Mucosa of descending colon (tissue), 3 donors: ENCODE data around the gene OSBPL5. TPM values are rescaled to one million over a fixed set of nuclear protein-coding genes. Genes with fewer than 3 reads are reported as not detected.

ENCODE experiments used
- ATAC-seq: fragments of 200-7000 bp; cut with Tn5 transposase; one replicate; pipeline ENCODE4 v1.9.1; 2020; ENCODE audit warnings: mild to moderate bottlenecking, moderate library complexity
- DNase-seq, 3 donors: peaks; one replicate each; pipeline ENCODE4 v3.0.0-alpha.2; 2020
- H3K36me3 ChIP-seq: fragments of 200-600 bp; one replicate; pipeline ENCODE4 v1.8.0; 2021; ENCODE audit warnings: low read depth, mild to moderate bottlenecking
- H3K4me1 ChIP-seq: fragments of 200-600 bp; one replicate; pipeline ENCODE4 v1.8.0; 2021; ENCODE audit warnings: low read depth, mild to moderate bottlenecking
- H3K4me3 ChIP-seq: fragments of 200-600 bp; one replicate; pipeline ENCODE4 v1.8.0; 2021; ENCODE audit warnings: mild to moderate bottlenecking
- H3K9me3 ChIP-seq: fragments of 200-600 bp; one replicate; pipeline ENCODE4 v1.8.0; 2021; ENCODE audit warnings: mild to moderate bottlenecking
- CTCF ChIP-seq: fragments of 200-600 bp; IDR thresholded peaks from one replicate; pipeline ENCODE4 v1.8.0; 2022; ENCODE audit warnings: antibody characterized with exemption, mild to moderate bottlenecking
- intact Hi-C, 2 donors: fragments of 100-400 bp; cut with DNase I in 1 of 2; cut with micrococcal nuclease in 1 of 2; formaldehyde crosslinking; loops; one replicate each; pipeline versions ENCODE4 v1.11.0 to v1.11.1; 2022; cut with DNase I, micrococcal nuclease
- total RNA-seq, 3 donors: library from RNA; stranded (reverse); fragmentation: NEBNext Ultra II Directional in 2 of 3; extraction: Animal tissue kit (Norgen Biotek cat#: 25700) in 2 of 3; gene quantifications; one replicate each; pipeline versions ENCODE4 v1.2.1 to v1.2.4, GENCODE V29; 2021 to 2023
- donor health status: DM: no; HTN: no; CAD: no; lungs with moderate emphysema.
- donor health status: DM: no; HTN: no; CAD: no.
- donor health status: DM: no; HTN: yes; CAD: no.

Gene OSBPL5
- total RNA-seq, 3 donors from 2014 or later = 43.6 to 64.1 (median 52.4) TPM

- DNase-seq (peak in 1 of 3 donors; percentile 29), ATAC-seq (no peak)
- Histone ChIP-seq H3K4me1 (no peaks in the 10 kb centered on the region), H3K4me3 (no peak overlapping the region), H3K9me3 (no peaks in the 10 kb centered on the region), H3K36me3 (no peaks in the 10 kb centered on the region)
- no peak for TF ChIP-seq CTCF
- intact Hi-C loops = no loop called here
Observed at GRCh38 chr11:3202759-3203158, 37.6 kb upstream of the OSBPL5 start.

GRCh38 chr11:3202305-3202704 is 37.2 kb upstream of the OSBPL5 start:
- no peak overlapping the region for H3K4me3 ChIP-seq
- intact Hi-C loops = no loop called here
- peak in 1 of 3 donors; percentile 25 for DNase-seq
- no peaks in the 10 kb centered on the region for H3K4me1 ChIP-seq
- TF ChIP-seq CTCF = no peak
- no peak for ATAC-seq
- H3K9me3 ChIP-seq = no peaks in the 10 kb centered on the region
- H3K36me3 ChIP-seq = no peaks in the 10 kb centered on the region

DNA sequence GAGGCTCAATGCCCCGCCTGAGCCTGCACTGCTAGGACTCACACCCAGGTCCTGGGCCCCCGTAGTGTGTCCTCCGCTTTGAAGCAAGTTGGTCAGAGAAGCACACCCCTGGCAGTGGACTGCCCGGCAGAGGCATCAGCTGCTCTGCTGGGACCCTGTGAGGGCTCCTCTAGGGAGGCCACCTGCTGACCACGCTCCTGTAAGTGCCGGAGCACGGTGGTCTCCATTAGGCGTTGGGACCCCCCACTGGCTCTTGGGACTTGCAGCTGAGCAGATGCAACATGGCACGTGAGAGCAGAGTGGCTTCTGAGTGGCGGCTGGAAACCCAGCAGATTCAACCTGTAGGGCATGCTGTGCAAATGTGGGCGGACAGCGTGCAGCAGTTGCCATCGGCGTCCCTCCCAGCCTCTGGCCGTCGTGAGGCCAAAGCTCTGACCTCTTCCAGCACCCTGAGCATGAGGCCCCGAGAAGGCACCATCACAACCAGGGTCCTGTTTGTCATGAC is 36.6 kb upstream of the OSBPL5 start:
- intact Hi-C loops = no loop called here
- Histone ChIP-seq H3K9me3 (no peaks in the 10 kb centered on the region), H3K4me3 (no peak overlapping the region), H3K4me1 (no peaks in the 10 kb centered on the region), H3K36me3 (no peaks in the 10 kb centered on the region)
- ATAC-seq (no peak), DNase-seq (peak in 1 of 3 donors; percentile 29)
- no peak for TF ChIP-seq CTCF

GRCh38 chr11:3201112-3201581 is 36.0 kb upstream of the OSBPL5 start:
- peak in 1 of 3 donors; percentile 21 for DNase-seq
- no peak overlapping the region for H3K4me3 ChIP-seq
- H3K4me1 ChIP-seq = no peaks in the 10 kb centered on the region
- intact Hi-C loops = no loop called here
- ATAC-seq = no peak
- TF ChIP-seq CTCF = no peak
- no peaks in the 10 kb centered on the region for H3K36me3 ChIP-seq
- no peaks in the 10 kb centered on the region for H3K9me3 ChIP-seq

DNA sequence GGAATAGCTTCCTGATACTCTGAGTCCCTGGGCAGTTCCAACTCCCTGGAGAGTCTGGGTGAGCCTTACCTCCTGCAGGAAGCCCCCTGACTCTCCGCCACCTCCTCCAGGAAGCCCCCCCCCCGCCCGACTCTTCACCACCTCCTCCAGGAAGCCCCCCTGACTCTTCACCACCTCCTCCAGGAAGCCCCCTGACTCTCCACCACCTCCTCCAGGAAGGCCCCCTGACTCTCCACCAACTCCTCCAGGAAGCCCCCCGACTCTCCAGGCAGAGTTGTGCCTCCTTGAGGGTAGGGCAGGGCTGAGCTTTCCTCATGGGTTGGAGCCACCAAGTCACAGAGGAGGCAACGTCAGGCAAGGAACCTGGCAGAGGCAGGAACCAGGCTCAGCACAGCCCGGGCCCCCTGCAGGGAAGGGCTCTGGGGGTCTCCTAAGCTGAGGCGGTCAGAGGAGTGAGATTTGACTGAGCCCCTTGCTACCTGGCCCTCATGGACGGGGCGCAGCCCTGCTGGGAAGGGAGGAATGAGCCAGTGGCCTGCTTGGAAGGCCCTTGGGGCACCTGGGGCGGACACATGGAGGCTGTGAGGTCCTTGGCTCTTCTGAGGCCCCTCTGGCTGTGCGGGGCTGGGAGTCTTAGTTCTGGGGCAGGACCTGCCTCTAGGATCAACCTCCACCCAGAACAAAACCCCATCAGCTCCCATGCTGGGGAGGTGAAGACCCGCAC is 35.4 kb upstream of the OSBPL5 start:
- Histone ChIP-seq H3K4me3 (no peak overlapping the region), H3K36me3 (no peaks in the 10 kb centered on the region), H3K9me3 (no peaks in the 10 kb centered on the region), H3K4me1 (no peaks in the 10 kb centered on the region)
- ATAC-seq (no peak), DNase-seq (peak in 1 of 3 donors; percentile 18)
- intact Hi-C loops = no loop called here
- no peak for TF ChIP-seq CTCF
